GM19240 (cell line): ENCODE measurements around the gene MXD3.
"Not testable (repeated sequence)": the region's sequence is repeated elsewhere in the genome, so short reads cannot be mapped to it uniquely, and the experiment has no call there.

Experiments used
- DNase-seq: peaks from one replicate; pipeline ENCODE4 v3.0.0; 2011; ENCODE audit warnings: low spot score; ENCODE audit not compliant: insufficient read length

MXD3 gene

DNA sequence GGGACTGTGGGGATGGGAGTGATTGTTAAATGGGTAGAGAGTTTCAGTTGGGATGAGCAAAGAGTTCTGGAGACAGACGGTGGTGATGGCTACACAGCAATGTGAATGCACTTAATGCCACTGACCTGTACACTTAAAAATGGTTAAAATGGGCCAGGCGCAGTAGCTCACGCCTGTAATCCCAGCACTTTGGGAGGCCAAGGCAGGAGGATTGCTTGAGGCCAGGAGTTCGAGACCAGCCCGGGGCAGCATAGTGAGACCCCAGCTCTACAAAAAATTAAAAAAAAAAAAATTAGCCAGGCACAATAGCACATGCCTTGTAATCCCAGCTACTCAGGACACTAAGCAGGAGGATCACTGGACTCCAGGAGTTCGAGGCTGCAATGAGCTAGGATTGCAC is 32.1 kb upstream of the MXD3 start:
- DNase-seq: no peak

DNA sequence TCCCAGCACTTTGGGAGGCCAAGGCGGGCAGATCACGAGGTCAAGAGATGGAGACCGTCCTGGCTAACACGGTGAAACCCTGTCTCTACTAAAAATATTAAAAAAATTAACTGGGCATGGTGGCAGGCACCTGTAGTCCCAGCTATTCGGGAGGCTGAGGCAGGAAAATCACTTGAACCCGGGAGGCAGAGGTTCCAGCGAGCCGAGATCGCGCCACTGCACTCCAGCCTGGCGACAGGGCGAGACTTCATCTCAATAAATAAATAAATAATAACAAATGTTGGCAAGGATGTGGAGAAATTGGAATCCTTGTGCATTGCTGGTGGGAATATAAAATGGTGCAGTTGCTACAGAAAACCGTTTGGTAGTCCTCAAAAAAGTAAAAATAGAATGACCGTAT is 31.3 kb upstream of the MXD3 start:
- DNase-seq: not testable (repeated sequence)

DNA sequence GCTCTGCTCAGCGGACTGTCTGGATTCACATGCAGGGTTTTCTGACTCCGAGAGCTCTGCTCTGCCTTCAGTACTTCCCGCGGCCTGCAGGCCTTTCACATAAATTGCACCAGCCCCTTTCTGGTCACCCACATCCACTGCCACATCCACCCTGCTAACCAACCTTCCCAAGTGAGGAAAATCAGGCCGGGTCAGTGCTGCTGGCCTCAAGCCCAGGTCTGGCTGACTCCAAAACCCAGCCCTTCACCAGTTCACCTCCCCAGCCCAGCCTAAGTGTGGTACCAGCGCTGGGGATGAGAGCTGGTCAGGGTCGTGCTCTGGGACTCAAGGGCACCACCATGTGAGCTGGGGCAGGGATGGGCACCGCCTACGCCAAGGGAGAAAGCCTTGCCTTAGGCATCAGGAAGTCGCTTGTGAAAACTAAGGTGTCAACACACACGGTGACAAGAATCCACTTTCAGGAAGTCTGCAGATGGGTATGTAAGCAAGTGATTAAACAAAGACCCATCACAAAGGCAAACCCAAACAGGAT is 27.5 kb upstream of the MXD3 start:
- DNase-seq: no peak

DNA sequence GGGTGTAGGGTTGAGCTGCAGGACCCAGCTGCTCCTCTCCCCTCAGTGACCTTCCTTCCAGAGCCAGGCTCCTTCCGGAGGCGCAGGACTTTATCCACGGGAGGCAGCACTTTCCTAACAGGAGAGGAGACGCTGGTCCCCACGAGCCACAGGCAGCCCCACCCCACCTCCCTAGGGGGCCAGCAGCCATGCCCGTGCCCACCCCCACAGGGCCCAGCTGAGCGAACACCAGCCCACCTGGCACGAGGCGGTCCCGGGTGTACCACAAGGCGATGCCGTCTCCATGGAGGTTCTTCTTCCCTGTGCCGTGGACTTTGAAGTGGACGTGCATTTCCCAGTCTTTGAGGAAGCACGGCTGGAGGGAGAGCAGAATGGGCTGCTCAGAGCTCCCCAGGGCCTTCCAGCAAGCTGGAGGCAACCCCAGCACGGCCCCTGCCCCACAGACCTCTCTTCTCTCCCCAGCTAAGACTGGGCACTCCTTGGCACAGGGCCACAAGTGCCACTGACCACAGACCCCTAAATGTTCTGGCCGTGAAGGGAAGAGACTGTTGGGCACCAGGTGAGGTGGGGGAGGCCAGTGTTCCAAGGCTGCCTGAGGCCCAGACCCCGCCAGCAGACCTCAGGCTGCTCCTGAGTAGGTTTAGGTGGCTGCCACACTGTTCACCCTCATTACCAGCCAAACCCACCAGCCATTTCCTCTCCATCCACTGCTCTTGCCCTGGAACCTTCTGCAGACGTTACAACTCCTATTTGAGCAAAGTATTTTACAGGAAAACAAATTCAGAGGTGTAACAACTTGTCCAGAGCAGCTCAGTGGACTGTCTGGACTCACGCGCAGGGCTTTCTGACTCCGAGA is 26.8 kb upstream of the MXD3 start:
- no peak for DNase-seq

DNA sequence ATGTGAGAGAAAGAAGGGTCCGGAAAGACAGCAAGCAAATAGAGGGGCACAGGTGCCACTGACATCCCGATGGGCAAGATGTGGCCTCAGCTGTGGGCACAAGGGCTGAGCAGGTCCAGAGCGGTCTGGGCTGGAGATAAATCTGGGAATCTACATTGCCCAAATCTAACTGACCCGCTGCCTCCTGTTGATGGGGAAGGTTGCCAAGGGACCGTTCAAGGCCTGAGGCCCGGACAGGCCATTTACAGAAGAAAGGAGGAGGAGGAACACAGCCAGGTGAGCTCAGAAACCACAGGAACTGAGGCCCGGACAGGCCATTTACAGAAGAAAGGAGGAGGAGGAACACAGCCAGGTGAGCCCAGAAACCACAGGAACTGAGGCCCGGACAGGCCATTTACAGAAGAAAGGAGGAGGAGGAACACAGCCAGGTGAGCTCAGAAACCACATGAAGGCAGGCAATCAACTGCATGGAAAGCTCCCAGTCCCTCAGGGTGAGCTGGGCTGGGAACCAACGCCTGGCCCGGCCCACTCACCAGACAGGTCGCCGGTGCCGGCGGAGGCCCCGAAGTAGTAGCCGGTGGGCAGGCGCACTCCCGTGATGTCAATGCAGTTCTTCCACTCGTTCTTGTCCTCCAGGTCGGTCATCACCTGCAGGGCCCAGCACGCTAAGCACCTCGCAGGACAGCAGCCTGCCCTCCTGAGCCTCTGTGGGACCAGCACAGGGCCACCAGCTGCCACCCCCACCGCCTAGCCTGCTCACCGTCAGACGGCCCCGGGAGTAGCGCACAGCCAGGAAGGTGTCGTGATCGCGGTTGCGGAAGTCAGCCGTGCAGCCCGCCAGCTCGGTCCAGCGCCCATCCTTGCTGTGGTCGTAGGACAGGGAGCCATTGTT is 25.2 kb upstream of the MXD3 start:
- no peak for DNase-seq

DNA sequence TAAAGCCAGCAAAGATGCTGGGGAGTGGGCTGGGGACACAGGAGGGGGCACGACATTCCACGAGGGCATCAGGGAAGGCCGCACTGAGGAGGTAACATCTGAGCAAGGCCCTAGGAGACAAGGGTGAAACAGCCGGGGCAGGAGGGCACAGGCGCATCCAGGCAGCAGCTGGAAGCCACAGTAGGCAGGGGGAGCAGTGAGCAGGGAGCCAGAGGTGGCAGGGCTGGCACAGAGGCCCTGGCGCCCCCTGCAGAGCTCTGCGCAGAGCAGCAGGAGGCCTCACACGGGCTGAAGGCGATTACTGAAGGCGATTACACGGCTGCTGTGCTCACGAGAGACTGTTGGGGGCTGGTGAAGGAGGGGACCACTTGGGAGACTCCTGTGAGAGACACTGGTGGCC is 24.4 kb upstream of the MXD3 start:
- DNase-seq: no peak

DNA sequence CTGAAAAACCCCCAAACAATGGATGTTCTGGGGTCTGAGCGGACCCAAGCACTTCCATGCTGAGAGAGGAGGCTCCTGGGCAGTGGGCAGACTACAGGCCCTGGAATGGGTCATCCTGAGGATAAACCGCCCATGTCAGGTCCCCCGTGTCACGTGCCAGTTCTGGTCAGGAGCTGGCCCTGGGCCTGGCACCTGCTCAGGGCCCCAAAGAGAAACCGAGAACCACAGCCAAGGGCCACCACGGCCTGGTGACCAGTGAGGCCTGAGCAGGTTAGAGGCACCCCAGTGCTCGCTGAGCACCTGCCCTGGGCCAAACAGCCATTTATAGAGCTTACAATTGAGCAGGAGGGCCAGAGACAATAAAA is 24.0 kb upstream of the MXD3 start:
- no peak for DNase-seq

DNA sequence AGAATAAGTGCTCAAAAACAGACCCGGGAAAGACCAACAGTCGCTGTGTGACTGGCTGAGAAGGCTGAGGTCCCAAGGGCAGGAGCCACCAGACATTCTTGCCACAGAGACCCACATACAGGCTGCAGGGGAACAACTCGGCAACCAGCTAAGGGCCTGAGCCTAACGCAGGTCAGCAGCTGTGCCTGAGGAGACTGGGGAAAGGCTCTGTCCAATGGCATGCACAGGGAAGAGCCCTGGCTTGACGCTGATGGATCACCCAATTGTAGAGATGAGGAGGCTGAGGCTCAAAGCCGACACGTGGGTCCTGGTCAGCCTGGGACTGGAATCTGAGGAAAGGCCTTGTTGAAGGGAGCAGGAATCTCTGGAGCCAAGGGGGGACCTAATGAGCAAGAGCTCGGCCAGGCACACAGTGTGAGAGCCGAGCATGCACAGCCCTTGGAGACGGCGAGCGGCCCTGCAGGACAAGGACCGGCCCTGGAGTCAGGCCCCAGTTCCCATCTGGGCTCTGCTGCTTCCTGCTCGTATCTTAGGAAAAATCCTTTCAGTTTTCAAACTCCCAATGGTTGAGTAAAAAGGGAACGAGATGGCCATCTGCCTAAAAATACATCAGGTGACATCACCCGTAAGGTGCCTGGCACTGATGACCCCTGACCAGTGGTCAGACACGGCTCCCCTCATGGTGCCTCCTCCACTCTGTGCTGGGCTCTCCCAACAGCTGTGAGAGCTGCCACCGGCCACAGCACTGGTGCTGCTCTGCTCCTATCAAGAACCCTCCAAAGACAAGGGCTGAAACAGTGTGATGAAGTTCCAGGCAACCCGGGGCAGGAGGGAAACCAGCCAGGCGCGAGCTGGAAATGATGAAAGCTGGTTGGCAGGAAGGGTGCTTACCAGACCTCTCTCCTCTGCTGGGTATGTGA is 23.3 kb upstream of the MXD3 start:
- no peak for DNase-seq

DNA sequence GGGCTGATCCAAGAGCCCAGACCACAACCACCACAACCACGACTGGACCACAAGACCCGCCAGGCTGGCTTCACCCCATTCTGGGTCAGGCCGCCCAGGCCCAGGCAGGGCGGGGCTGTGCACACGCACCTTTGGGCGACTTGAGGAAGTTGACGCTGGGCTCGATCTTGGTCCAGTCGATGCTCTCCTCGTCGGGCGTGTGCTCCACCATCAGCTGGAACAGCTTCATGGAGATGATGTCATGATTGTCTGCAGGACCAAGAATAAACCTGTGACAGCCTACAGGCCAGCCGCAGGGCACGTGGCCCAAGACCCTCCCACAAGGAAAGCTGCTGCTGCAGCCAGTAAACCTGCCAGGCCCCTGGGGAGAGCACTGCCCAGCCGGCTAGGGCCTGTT is 22.5 kb upstream of the MXD3 start:
- no peak for DNase-seq

DNA sequence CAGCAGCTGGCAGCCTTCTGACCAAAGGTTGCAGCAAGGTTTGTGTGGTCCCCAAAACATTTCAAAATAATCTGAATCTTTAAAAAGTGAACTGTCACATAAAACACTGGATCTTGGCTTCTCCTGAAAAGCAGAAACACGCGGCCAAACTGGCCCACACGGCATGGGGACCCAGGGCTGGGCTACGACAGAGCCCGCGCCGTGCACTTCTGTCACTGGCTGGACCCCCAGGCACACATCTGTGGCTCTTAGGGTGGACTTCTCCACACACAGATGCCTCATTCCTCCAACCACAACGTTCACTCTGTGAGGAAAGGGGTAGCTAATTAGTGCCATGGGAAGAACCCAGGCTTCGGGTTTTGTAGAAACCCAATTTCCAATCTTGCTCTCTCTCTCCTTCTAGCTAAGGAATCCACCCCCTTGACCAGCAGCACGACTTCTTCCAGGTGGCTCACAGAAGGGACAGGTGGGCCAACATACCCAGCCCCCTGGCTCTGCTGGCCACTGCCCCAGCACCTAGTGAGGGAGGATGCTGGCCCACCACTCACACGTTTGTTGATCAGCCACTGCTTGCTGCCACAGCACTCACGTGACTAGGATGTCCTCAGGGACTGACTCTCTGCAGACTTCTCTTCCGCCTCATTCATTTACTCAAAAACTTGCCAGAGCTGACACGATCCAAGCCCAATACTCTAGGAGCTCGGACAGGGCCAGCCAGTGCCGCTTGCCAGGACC is 21.9 kb upstream of the MXD3 start:
- no peak for DNase-seq

DNA sequence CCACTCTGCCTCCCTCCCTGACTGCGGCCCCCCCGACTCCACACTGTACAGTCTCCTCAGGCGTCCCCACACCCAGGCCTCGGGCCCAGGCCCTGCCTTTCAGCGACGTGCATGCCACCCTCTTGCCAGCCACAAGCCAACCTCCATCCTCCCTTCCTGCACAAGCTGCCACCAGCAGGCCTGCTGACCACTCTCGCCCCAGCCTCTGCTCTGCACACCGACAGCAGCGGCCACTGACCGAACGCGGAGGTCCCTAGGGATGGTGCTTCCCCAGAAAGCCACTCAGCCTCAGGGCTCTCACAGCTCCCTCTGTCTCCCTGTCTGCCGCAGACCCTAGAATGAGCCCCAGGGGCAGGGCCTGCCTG is 21.2 kb upstream of the MXD3 start:
- no peak for DNase-seq

DNA sequence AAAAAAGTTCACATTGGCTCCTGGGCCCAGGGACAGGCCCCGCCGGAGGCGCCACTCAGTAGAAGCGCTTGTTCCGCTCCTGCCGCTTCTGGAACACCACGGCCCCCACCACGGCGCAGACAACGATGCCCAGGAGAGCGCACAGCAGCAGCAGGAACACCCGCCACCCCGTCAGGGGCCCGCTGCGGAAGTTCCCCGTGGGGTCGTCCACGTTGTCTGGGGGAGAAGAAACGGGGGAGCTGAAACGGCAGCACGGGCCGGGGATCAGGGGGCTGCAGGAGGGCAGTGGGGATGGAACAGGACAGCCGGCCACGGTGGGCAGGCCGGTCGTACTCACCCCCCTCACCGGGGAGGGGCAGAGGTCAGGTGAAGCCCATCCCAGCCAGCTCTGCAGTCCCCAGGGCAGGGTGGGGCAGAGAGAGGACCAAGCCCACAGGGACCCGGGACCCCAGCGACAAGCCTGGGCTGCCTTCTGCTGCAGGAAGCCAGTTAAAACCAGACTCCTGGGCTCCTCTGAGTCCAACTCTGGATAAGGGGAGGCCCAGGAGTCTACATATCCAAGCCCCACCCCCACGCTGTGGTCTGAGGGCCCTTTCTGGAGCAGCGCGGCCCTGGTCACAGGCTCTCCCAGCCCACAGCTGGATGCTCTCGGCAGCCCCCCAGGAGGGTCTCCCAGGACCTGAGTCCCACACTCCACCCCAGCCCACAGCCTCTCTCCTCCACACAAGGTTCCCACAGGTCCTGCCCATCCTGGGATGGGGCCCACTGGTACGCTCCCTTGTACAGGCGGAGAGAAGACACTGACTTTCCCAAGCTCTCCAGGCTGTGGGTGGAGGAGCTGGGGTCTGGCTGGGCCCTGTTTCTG is 20.6 kb upstream of the MXD3 start:
- no peak for DNase-seq

DNA sequence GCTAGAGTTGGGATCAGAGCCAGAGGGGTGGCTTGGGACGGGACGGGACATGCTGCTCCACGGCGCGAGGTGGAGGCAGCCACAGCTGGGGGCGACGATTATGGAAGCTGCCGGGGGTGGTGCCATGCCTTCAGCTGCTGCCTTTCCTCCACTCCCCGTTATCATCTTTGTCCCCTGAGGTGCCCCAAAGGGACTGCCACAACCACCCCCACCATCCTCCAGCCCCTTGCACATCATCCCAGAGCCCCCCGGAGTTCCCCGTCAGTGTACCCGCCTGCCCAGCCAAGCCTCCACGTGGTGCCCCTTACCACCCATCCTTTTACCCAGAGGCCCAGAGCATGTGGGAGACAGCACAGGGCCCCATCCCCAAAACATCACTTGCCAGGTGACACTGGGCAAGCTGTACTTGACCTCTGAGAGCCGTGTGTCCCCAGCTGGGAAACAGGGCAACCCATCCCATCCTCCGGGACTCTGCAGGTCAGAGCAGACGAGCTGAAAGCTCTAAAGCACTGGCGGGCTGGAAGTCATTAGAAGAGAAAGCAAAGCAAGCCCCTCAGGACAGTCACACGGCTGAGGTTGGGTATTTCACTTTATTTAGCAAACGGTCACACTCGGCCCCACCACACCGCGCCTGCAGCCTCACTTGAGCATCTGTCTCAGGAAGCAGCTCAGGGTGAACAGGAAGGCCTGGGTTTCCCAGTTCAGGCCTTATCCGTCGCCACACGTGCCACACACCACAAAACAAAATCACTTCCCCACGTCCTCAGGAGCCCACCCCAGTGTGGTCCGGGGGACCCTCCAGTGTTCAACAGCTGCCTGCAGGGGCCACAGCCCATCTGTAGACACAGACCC is 19.5 kb upstream of the MXD3 start:
- no peak for DNase-seq

DNA sequence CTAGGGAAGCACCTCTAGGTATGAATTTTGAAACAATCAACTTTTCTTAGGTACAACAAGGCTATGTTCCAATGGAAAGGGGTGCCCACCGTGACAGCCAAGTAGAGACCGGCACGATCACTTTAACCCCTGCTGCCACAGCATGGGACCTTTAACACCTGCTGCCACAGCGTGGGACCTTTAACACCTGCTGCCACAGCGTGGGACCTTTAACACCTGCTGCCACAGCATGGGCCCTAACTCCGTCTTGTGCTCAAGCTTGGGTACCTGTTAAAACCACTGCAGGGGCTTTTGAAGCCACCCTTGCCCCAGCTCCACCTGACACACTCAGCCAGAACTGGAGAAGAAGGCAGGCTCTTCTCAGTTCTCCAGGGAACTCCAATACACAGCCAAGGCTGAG is 18.2 kb upstream of the MXD3 start:
- DNase-seq: no peak

DNA sequence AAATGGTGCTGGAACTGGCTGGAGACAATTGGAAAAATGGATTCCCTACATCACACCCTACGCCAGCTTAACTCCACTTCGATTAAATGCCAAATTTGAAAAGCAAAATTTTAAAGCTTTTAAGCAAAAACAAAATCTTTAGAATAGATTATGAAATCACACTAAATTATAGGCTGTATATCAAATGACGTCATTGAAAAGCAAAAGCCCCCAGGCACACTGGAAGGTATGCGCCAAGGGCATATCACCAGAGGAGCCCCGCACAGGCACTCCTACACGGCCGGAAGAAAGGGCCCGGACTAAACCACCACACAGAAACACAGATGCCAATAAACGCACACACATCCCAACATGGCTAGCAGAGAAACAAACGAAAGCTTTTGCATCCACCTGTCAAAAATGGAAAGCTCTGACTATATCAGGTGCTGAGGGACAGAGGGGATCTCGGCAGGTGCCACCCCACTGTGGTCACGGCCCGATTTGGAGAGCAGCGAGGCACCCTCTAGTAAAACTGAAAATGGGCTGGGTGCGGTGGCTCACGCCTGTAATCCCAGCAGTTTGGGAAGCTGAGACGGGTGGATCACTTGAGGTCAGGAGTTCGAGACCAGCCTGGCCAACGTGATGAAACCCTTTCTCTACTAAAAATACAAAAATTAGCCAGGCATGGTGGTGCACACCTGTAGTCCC is 17.0 kb upstream of the MXD3 start:
- DNase-seq: no peak

DNA sequence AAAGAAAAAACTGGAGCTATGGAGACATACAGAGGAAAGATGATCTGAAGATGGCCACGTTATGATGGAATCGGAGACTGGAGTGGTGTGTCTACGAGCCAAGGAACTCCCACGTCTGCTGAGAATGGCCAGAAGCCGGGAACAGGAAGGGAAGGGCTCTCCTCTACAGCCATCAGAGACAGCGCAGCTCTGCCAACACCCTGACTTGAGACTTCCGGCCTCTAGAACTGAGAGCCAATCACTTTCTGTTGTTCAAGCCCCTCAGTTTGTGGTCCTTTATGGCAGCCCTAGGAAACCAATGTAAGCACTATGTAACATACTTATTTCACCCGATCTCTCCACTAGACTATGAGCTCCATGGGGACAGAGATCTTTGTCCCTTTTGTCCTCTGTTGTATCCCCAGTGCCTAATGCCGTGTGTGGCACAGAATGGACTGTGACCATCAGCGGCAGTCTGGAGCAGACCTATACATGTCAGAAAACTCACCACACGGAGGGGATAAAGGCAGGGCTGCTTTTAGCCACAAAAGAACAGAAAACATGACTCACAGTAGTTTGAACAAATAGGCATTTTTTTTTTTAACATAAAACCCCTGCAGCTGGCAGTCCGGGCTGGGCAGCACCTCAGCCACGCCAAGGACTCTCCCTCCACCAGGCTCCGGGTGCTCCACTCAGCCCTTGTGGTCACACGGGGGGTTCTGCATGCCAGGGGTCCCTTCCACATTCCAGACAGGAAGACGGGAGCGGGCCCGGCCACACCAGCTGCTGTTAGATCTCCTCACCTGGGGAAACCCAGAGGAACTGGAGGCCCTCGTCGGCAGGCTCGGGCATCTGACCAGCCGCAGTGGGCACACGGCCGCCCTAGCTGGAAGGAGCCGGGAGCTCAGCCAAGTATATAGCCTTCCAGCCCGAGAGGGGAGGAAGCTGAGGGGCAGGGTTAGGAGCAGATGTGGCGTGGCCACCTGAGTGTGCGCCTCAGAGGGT is 16.1 kb upstream of the MXD3 start:
- no peak for DNase-seq

DNA sequence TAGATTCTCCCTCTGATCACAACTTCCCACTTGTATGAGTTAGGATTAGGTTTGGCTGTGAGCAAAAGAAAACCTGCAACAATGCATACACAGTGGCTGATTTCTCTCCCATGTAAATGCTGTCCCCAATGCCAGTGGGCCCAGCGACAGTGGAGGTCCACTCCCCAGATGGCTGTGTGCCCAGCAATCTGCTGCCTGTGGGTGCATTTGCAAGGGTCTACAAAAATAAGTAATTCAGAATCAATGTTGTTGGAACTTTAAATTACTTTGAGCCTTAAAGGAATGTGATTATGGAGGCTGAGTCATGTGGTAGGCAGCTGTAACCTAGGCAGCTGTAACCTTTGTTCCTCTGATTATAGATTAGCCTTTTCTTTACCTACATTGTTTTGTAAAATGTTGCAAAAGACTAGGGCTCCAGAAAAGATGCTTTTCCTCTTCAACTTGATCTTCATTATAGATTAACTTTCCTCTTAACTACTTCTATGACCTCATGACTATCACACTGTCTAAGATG is 14.2 kb upstream of the MXD3 start:
- no peak for DNase-seq
